ENCODE data around the gene SLC25A48.
"Not testable (repeated sequence)": the region's sequence is repeated elsewhere in the genome, so short reads cannot be mapped to it uniquely, and the experiment has no call there.

DNA sequence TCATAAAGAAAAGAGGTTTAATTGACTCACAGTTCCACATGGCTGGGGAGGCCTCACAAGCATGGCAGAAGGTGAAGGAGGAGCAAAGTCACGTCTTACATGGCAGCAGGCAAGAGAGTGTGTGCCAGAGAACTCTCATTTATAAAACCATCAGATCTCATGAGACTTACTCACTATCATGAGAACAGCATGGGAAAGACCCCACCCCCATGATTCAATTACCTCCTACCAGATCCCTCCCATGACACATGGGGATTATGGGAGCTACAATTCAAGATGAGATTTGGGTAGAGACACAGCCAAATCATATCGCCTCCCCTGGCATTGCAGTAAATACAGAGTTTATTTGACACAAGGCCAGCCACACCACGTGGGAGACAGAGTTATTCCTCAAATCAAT, 24.7 kb downstream of the SLC25A48 start:
- not testable (repeated sequence) for TF ChIP-seq CTCF (conservative IDR thresholded peaks at IDR 0.05; ENCODE audit: low read depth, low read length); MAFK (IDR thresholded peaks at IDR 0.05; ENCODE audit: low read depth, low read length); ELK1 (IDR thresholded peaks at IDR 0.05; ENCODE audit: borderline replicate concordance, low read depth, low read length); USF2 (IDR thresholded peaks at IDR 0.05; ENCODE audit: low read depth, low read length); RAD21 (IDR thresholded peaks at IDR 0.05; ENCODE audit: low read length); CEBPB (IDR thresholded peaks at IDR 0.05; ENCODE audit: low read depth, low read length); POLR2A (IDR thresholded peaks at IDR 0.05; ENCODE audit: low read depth, low read length); SMC3 (IDR thresholded peaks at IDR 0.05; ENCODE audit: low read depth, low read length); RFX5 (IDR thresholded peaks at IDR 0.05; ENCODE audit: low read depth, low read length)
